K562 (cell line): Measurements from ENCODE around the gene EMILIN1. TPM values are rescaled to one million over a fixed set of nuclear protein-coding genes. Genes with fewer than 3 reads are reported as not detected.

ENCODE experiments used
- ATF4 ChIP-seq: fragments of 450-650 bp; formaldehyde crosslinking; IDR thresholded peaks from 2 replicates; pipeline ENCODE4 v1.4.0; 2022; ENCODE audit warnings: mild to moderate bottlenecking, moderate library complexity
- CCNT2 ChIP-seq: IDR thresholded peaks from 2 replicates; pipeline ENCODE4 v1.6.1; 2011; ENCODE audit warnings: borderline replicate concordance, low read depth, mild to moderate bottlenecking, moderate library complexity, mixed read lengths, low read length; ENCODE audit not compliant: insufficient read length; ENCODE audit errors: extremely low read depth
- HDGF ChIP-seq: fragments of 450-650 bp; IDR thresholded peaks from 2 replicates; pipeline ENCODE4 v1.6.1; 2016
- KDM1A ChIP-seq, 2 experiments: fragments of 450-650 bp; IDR thresholded peaks; 2 replicates each; pipeline ENCODE4 v1.6.1; 2016; ENCODE audit warnings: mild to moderate bottlenecking in 2 of 2
- NCOA4 ChIP-seq: fragments of 450-650 bp; IDR thresholded peaks from 2 replicates; pipeline ENCODE4 v1.6.1; 2018; ENCODE audit warnings: mild to moderate bottlenecking; ENCODE audit not compliant: partially characterized antibody
- RERE ChIP-seq: sonication (generic); formaldehyde crosslinking; IDR thresholded peaks from 2 replicates; pipeline ENCODE4 v1.8.0; 2023; ENCODE audit warnings: missing genetic modification reagents, mild to moderate bottlenecking, borderline replicate concordance
- SMARCC2 ChIP-seq: fragments of 450-650 bp; IDR thresholded peaks from 2 replicates; pipeline ENCODE4 v1.6.1; 2017; ENCODE audit warnings: antibody characterized with exemption, moderate library complexity, mild to moderate bottlenecking, low read depth
- ZBTB17 ChIP-seq: fragments of 450-650 bp; formaldehyde crosslinking; IDR thresholded peaks from 2 replicates; pipeline ENCODE4 v1.4.0; 2020; ENCODE audit warnings: mild to moderate bottlenecking
- ZNF124 ChIP-seq: sonication (generic); formaldehyde crosslinking; IDR thresholded peaks from 2 replicates; pipeline ENCODE4 v1.8.1; 2022; ENCODE audit warnings: missing genetic modification reagents
- ZNF318 ChIP-seq, 2 experiments: fragments of 450-650 bp; IDR thresholded peaks; 2 replicates each; pipeline ENCODE4 v1.6.1; 2016; ENCODE audit warnings: mild to moderate bottlenecking in 2 of 2, borderline replicate concordance in 1 of 2, low read depth in 1 of 2, moderate library complexity in 1 of 2
- ZNF830 ChIP-seq: fragments of 250-450 bp; sonication (Bioruptor Pico); IDR thresholded peaks from 2 replicates; pipeline ENCODE4 v1.5.0; 2021; ENCODE audit warnings: mild to moderate bottlenecking
- polyA plus RNA-seq, 8 experiments: library from polyadenylated mRNA; depleted of rRNA in 4 of 8; stranded (reverse) in 5 of 8; unstranded in 3 of 8; fragments of >200 nt; fragmentation: Nextera tagmentation in 2 of 8; fragmentation: Illumina TruSeq in 1 of 8; extraction: Ambion mirVana in 2 of 8; extraction: Trizol in 1 of 8; gene quantifications; 2 replicates each; pipeline versions ENCODE4 v1.2.1 to v1.2.3, GENCODE V29; 2011 to 2014; ENCODE audit warnings: inconsistent platforms in 1 of 8, missing spikeins in 1 of 8
- total RNA-seq, 7 experiments: library from RNA; depleted of rRNA in 6 of 7; stranded (reverse); fragments of >200 nt in 6 of 7; fragmentation: Illumina TruSeq in 2 of 7; extraction: Trizol in 2 of 7; gene quantifications; 2 replicates each; pipeline versions ENCODE4 v1.2.1 to v1.2.3, GENCODE V29; 2011 to 2021; ENCODE audit warnings: low replicate concordance in 1 of 7

Gene EMILIN1
- total and polyA plus RNA-seq, 9 of the 15 experiments (the other 6 are each of a cell fraction or from before 2014, with no cell fraction given) = 0.04 to 2.7 (median 0.54) TPM; not detected in 2

- TF ChIP-seq ZNF318 (IDR thresholded peaks at IDR 0.05; ENCODE audit: borderline replicate concordance in 1 of 2, low read depth in 1 of 2) = no peak
- no peak for TF ChIP-seq HDGF
- no peak for TF ChIP-seq SMARCC2
- TF ChIP-seq KDM1A (IDR thresholded peaks at IDR 0.05) = no peak
- TF ChIP-seq CCNT2 = peak; percentile 87
- no peak for TF ChIP-seq NCOA4
- peak; percentile 23; the same call in 1 of the 2 replicates for TF ChIP-seq ATF4
- TF ChIP-seq ZNF830 = 0 out of 2 replicates have a peak, but pooled peaks have one; percentile 54
- no peak for TF ChIP-seq ZNF124 (CRISPR knock-in tag)
- TF ChIP-seq RERE (CRISPR knock-in tag) = no peak
- peak; percentile 71 for TF ChIP-seq ZBTB17 (CRISPR knock-in tag)
Measured at GRCh38 chr2:27032495-27033252, 45.7 kb upstream of the EMILIN1 start, which contains the start of gene TMEM214 (continued).
